Vagina (tissue), 2 donors: ENCODE results near the gene LIFR.

Source experiments
- POLR2A ChIP-seq, 2 donors: fragments of 450-650 bp; IDR thresholded peaks; one replicate each; pipeline ENCODE4 v1.6.1; 2017; ENCODE audit warnings: antibody characterized with exemption in 2 of 2, mild to moderate bottlenecking in 2 of 2, moderate library complexity in 2 of 2
- POLR2AphosphoS5 ChIP-seq, 2 donors: sonication (generic); formaldehyde crosslinking; IDR thresholded peaks; one replicate each; pipeline ENCODE4 v1.9.0; 2017; ENCODE audit warnings: antibody characterized with exemption in 2 of 2, mild to moderate bottlenecking in 2 of 2, low read depth in 1 of 2; ENCODE audit not compliant: insufficient read depth in 1 of 2

- no peak for TF ChIP-seq POLR2AphosphoS5 (IDR thresholded peaks at IDR 0.05; ENCODE audit: insufficient read depth in 1 of 2, low read depth in 1 of 2)
- TF ChIP-seq POLR2A (IDR thresholded peaks at IDR 0.05) = no peak
Measured at GRCh38 chr5:38541174-38541725, 15.2 kb downstream of the LIFR start.
